Right lobe of liver (tissue), 6 donors: Measurements from ENCODE around the gene CACNA2D3. TPM values are rescaled to one million over a fixed set of nuclear protein-coding genes. Genes with fewer than 3 reads are reported as not detected.

Experiments
- ATAC-seq, 4 donors: fragments of 200-7000 bp; cut with Tn5 transposase; one replicate each; pipeline ENCODE4 v1.9.1; 2020; ENCODE audit warnings: mild to moderate bottlenecking in 4 of 4, moderate library complexity in 4 of 4
- DNase-seq, 3 donors: peaks; one replicate each; pipeline ENCODE4 v3.0.0-alpha.2; 2020
- H3K27ac ChIP-seq, 3 donors: fragments of 200-600 bp; one replicate each; pipeline ENCODE4 v1.8.0; 2022
- H3K27me3 ChIP-seq, 2 donors: fragments of 200-600 bp; one replicate each; pipeline ENCODE4 v1.8.0; 2022
- H3K36me3 ChIP-seq, 4 donors: fragments of 200-600 bp; sonication (generic) in 1 of 4; one replicate each; pipeline versions ENCODE4 v1.5.1 to v1.8.0; 2017 to 2022; ENCODE audit warnings: control low read depth in 1 of 4
- H3K4me1 ChIP-seq, 4 donors: fragments of 200-600 bp; sonication (generic) in 1 of 4; one replicate each; pipeline versions ENCODE4 v1.5.1 to v1.8.0; 2017 to 2022; ENCODE audit warnings: control low read depth in 1 of 4
- H3K4me3 ChIP-seq, 3 donors: fragments of 200-600 bp; one replicate each; pipeline ENCODE4 v1.8.0; 2022
- H3K9me3 ChIP-seq, 4 donors: fragments of 200-600 bp; sonication (generic) in 1 of 4; one replicate each; pipeline versions ENCODE4 v1.5.1 to v1.8.0; 2017 to 2022; ENCODE audit warnings: control low read depth in 1 of 4
- POLR2A ChIP-seq: fragments of 450-650 bp; IDR thresholded peaks from one replicate; pipeline ENCODE4 v1.6.1; 2017; ENCODE audit warnings: antibody characterized with exemption, mild to moderate bottlenecking
- WGBS: methylation state at CpG from one replicate; pipeline ENCODE4 v1.1.6; 2018; ENCODE audit warnings: low coverage, low lambda C conversion rate; ENCODE audit not compliant: insufficient coverage; ENCODE audit errors: missing lambda C conversion rate; 5-methylcytosine and 5-hydroxymethylcytosine counted together
- intact Hi-C, 2 donors: fragments of 100-400 bp; cut with DNase I; formaldehyde crosslinking; loops; one replicate each; pipeline versions ENCODE4 v1.11.2 to v1.14.1; 2022
- total RNA-seq, 6 experiments: library from RNA; depleted of rRNA in 2 of 6; stranded (reverse); fragments of >200 nt in 2 of 6; fragmentation: NEBNext Ultra II Directional in 3 of 6; extraction: Animal tissue kit (Norgen Biotek cat#: 25700) in 3 of 6; gene quantifications; one replicate each; pipeline versions ENCODE4 v1.1.0 to v1.2.4, GENCODE V29; 2016 to 2023
- TF ChIP-seq, protein P1 (sequence below), 4 donors: fragments of 200-600 bp in 3 of 4; fragments of 450-650 bp in 1 of 4; IDR thresholded peaks; one replicate each; pipeline versions ENCODE4 v1.5.1 to v1.8.0; 2016 to 2022; ENCODE audit warnings: antibody characterized with exemption in 4 of 4, mild to moderate bottlenecking in 2 of 4
- donor health status: DM: no; HTN: yes; CAD: no.
- donor health status: DM: no; HTN: no; CAD: no.
- donor health status: DM: no; HTN: no; CAD: no.
- donor health status: DM: no; HTN: yes; CAD: no.
- donor health status: DM: no; HTN: yes; CAD: no.

Gene CACNA2D3
- total RNA-seq, 6 experiments from 2014 or later = 0.28 to 0.87 TPM; not detected in 4

DNA sequence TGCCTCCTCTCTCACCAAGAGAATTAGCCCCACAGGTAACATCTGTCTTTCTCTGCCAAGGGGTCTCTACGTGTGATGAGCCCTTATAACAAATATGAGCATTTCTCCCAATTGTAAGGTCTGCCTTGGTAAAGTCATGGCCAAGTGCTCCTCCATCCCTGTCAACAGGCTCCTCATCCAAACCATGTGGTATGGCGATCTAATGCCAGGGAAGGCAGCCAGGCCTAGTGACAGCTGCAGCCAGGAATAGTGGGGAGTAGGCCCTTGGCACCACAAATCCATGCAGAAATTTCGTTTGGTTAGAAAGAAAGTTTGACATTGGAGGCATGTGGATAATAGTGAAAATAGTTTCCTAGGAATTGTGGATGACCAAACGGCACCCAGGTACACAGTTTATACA is 810.3 kb downstream of the CACNA2D3 start:
- intact Hi-C loops = no loop called here
- no peaks in the 10 kb centered on the region for H3K36me3 ChIP-seq
- DNase-seq (no peak), ATAC-seq (no peak)
- H3K4me1 ChIP-seq = no peaks in the 10 kb centered on the region
- H3K9me3 ChIP-seq = no peaks in the 10 kb centered on the region
- 32% methylated on average over 2 of the region's 4 CpGs for WGBS
- H3K27ac ChIP-seq = no peak overlapping the region
- TF ChIP-seq POLR2A = no peak
- TF ChIP-seq, protein P1, sequence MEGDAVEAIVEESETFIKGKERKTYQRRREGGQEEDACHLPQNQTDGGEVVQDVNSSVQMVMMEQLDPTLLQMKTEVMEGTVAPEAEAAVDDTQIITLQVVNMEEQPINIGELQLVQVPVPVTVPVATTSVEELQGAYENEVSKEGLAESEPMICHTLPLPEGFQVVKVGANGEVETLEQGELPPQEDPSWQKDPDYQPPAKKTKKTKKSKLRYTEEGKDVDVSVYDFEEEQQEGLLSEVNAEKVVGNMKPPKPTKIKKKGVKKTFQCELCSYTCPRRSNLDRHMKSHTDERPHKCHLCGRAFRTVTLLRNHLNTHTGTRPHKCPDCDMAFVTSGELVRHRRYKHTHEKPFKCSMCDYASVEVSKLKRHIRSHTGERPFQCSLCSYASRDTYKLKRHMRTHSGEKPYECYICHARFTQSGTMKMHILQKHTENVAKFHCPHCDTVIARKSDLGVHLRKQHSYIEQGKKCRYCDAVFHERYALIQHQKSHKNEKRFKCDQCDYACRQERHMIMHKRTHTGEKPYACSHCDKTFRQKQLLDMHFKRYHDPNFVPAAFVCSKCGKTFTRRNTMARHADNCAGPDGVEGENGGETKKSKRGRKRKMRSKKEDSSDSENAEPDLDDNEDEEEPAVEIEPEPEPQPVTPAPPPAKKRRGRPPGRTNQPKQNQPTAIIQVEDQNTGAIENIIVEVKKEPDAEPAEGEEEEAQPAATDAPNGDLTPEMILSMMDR (IDR thresholded peaks at IDR 0.05) = no peak
- H3K27me3 ChIP-seq = no peaks in the 10 kb centered on the region
- no peak overlapping the region for H3K4me3 ChIP-seq

DNA sequence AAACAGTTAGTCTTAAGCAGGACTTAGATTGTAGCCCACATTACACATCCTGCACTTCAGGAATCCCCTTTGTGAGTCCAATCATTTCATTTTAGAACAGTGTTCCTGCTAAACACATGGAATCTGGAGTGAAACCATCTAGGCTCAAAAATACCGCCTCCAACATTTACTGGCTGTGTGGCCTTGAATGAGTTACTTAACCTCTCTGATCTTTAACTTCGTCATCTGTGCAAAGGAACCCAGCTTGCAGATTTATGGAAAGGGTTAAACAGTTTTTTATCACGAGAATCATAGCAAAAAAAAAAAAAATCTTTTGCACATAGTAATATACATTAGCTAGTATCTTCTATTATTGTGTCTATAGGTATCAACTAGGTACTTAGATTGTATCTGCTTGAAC is 813.5 kb downstream of the CACNA2D3 start:
- Histone ChIP-seq H3K4me1 (no peaks in the 10 kb centered on the region), H3K27ac (no peak overlapping the region), H3K36me3 (no peaks in the 10 kb centered on the region), H3K4me3 (no peak overlapping the region), H3K27me3 (no peaks in the 10 kb centered on the region), H3K9me3 (no peaks in the 10 kb centered on the region)
- no peak for DNase-seq
- ATAC-seq = no peak
- intact Hi-C loops = no loop called here
- TF ChIP-seq, protein P1 (IDR thresholded peaks at IDR 0.05) = no peak
- no peak for TF ChIP-seq POLR2A
- WGBS = 42% methylated on average over 3 of the region's 3 CpGs

DNA sequence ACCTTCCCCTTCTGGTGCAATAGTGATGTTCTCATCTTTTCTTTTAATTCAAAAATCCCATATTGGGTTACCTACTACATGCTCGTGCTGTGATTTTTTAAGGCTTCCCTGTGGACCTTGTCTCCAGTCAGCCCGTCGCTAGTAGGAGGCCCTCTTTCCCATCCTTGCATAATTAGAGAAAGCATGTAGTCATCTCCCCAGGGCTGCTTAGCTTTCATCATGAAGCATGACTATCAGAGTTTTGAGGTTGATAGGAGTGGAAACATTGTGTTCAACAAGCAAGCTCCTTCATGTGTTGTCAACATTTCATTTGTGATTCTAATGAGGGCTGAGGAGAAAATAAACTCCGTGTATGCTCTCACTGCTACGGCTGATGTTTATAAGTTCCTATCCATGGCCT is 814.2 kb downstream of the CACNA2D3 start:
- ATAC-seq = no peak
- H3K4me3 ChIP-seq = no peak overlapping the region
- TF ChIP-seq POLR2A = no peak
- TF ChIP-seq, protein P1 (IDR thresholded peaks at IDR 0.05) = no peak
- 34% methylated on average over 5 of the region's 5 CpGs for WGBS
- H3K9me3 ChIP-seq = no peaks in the 10 kb centered on the region
- DNase-seq = no peak
- H3K27me3 ChIP-seq = no peaks in the 10 kb centered on the region
- no peak overlapping the region for H3K27ac ChIP-seq
- no peaks in the 10 kb centered on the region for H3K36me3 ChIP-seq
- H3K4me1 ChIP-seq = no peaks in the 10 kb centered on the region
- intact Hi-C loops = no loop called here

DNA sequence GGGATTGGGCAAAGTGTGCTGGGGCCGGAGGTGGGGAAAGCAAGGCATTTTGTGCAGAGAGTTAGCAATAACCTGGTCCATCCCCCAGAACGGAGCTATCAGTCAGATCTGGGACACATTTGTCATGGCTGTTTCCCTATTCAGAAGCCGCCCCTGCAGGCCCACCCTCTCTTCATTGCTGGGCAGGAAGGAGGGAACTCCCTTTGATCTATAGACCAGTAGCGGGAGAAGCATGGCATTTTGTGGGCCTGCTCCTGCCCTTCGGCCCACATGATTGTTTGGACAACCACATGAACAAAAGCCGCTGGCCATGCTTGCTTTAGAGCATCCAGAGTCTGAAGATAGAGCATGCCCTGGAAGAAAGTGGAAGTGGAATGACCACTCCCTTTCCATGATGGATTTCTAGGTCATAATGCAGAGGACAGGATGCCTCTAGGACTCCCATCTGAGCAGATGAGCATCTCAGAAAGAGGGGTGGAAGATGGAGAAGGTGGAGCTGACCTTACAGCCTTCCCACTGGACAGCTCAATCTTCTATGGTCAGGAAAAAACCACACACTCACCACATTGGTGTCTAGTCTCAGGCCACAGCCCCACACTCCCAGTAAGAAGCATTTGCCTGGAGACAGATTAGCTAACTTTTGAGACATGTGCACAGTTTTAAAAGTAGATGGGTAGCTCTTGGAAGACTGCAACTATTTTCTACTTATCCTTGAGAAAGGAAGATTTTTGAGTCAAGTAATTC is 817.4 kb downstream of the CACNA2D3 start:
- ATAC-seq = no peak
- Histone ChIP-seq H3K9me3 (no peaks in the 10 kb centered on the region), H3K27ac (no peak overlapping the region), H3K4me3 (no peak overlapping the region), H3K4me1 (no peaks in the 10 kb centered on the region), H3K27me3 (no peaks in the 10 kb centered on the region), H3K36me3 (no peaks in the 10 kb centered on the region)
- TF ChIP-seq, protein P1 (IDR thresholded peaks at IDR 0.05) = no peak
- TF ChIP-seq POLR2A = no peak
- intact Hi-C loops = no loop called here
- DNase-seq = no peak
- 42% methylated on average over 3 of the region's 6 CpGs for WGBS
